Endodermal cell (in vitro differentiated cells): Measurements from ENCODE around the gene BST1. TPM values are rescaled to one million over a fixed set of nuclear protein-coding genes. Genes with fewer than 3 reads are reported as not detected.

Source experiments
- DNase-seq: peaks from one replicate; pipeline ENCODE4 v3.0.0-alpha.2; 2017
- H3K27ac ChIP-seq: 2 replicates; pipeline ENCODE4 v1.5.1; 2013; ENCODE audit warnings: mild to moderate bottlenecking, low read depth, low read length, moderate library complexity
- H3K27me3 ChIP-seq: 2 replicates; pipeline ENCODE4 v1.6.1; 2013; ENCODE audit warnings: mild to moderate bottlenecking, low read length, moderate library complexity; ENCODE audit not compliant: insufficient read depth, control insufficient read depth, poor library complexity, severe bottlenecking
- H3K36me3 ChIP-seq: 2 replicates; pipeline ENCODE4 v1.7.0; 2013; ENCODE audit warnings: mild to moderate bottlenecking, low read length, moderate library complexity; ENCODE audit not compliant: control insufficient read depth, insufficient read depth
- H3K4me1 ChIP-seq: one replicate; pipeline ENCODE4 v1.7.0; 2013; ENCODE audit warnings: low read length; ENCODE audit not compliant: control insufficient read depth, insufficient read depth
- H3K4me3 ChIP-seq: 2 replicates; pipeline ENCODE4 v1.5.1; 2013; ENCODE audit warnings: mild to moderate bottlenecking, low read length, moderate library complexity
- H3K9ac ChIP-seq: 2 replicates; pipeline ENCODE4 v1.6.1; 2013; ENCODE audit warnings: mild to moderate bottlenecking, low read length, moderate library complexity; ENCODE audit not compliant: poor library complexity, severe bottlenecking; ENCODE audit errors: extremely low read depth
- H3K9me3 ChIP-seq: 2 replicates; pipeline ENCODE4 v1.6.1; 2013; ENCODE audit warnings: mild to moderate bottlenecking, low read length, moderate library complexity; ENCODE audit not compliant: control insufficient read depth
- H3K27ac Mint-ChIP-seq: 2 replicates; pipeline ENCODE4 v1.8.0; 2020; ENCODE audit warnings: mixed read lengths
- H3K27me3 Mint-ChIP-seq: 2 replicates; pipeline ENCODE4 v1.8.0; 2021; ENCODE audit warnings: mild to moderate bottlenecking, mixed read lengths; ENCODE audit not compliant: insufficient read depth
- H3K36me3 Mint-ChIP-seq: 2 replicates; pipeline ENCODE4 v1.8.0; 2020; ENCODE audit warnings: low read depth, mixed read lengths
- H3K4me1 Mint-ChIP-seq: 2 replicates; pipeline ENCODE4 v1.8.0; 2020; ENCODE audit warnings: mixed read lengths
- H3K4me3 Mint-ChIP-seq: 2 replicates; pipeline ENCODE4 v1.8.0; 2020; ENCODE audit warnings: mild to moderate bottlenecking, moderate library complexity, mixed read lengths
- H3K9me3 Mint-ChIP-seq: 2 replicates; pipeline ENCODE4 v1.8.0; 2020; ENCODE audit warnings: mild to moderate bottlenecking, mixed read lengths
- CTCF ChIP-seq: fragments of 200-600 bp; sonication (generic); conservative IDR thresholded peaks from 2 replicates; pipeline ENCODE4 v1.5.0; 2021; ENCODE audit warnings: antibody characterized with exemption, mild to moderate bottlenecking
- WGBS, 2 experiments: methylation state at CpG; one replicate each; pipeline versions ENCODE4 v1.1.5 to v1.1.7; 2013; ENCODE audit warnings: missing lambda C conversion rate in 2 of 2, mixed read lengths in 1 of 2; ENCODE audit not compliant: insufficient coverage in 1 of 2, insufficient read length in 1 of 2; 5-methylcytosine and 5-hydroxymethylcytosine counted together
- total RNA-seq, 2 donors: library from RNA; stranded (reverse); fragmentation: NEBNext Ultra II Directional in 1 of 2; extraction: Animal tissue kit (Norgen Biotek cat#: 25700) in 1 of 2; gene quantifications; 2 replicates in 1 of 2; 3 replicates in 1 of 2; pipeline ENCODE4 v1.2.1, GENCODE V29; 2021

The BST1 gene
- total RNA-seq, 2 donors from 2014 or later = 0.44 to 0.53 TPM

- H3K27ac ChIP-seq = no peak overlapping the region
- no peak overlapping the region for H3K27ac Mint-ChIP-seq
- DNase-seq = no peak
- no peak overlapping the region for H3K4me3 ChIP-seq
- H3K9me3 ChIP-seq = no peaks in the 10 kb centered on the region
- H3K9me3 Mint-ChIP-seq = no peaks in the 10 kb centered on the region
- no peaks in the 10 kb centered on the region for H3K27me3 ChIP-seq
- 71 to 86% methylated on average over 4 to 6 of the region's 6 CpGs for WGBS, 2 experiments
- no peak overlapping the region for H3K9ac ChIP-seq
- no peaks in the 10 kb centered on the region for H3K27me3 Mint-ChIP-seq
- no peaks in the 10 kb centered on the region for H3K4me1 Mint-ChIP-seq
- no peaks in the 10 kb centered on the region for H3K36me3 ChIP-seq
- no peaks in the 10 kb centered on the region for H3K4me1 ChIP-seq
- no peak for TF ChIP-seq CTCF
- H3K36me3 Mint-ChIP-seq = no peaks in the 10 kb centered on the region
- H3K4me3 Mint-ChIP-seq = no peak overlapping the region
Measured at GRCh38 chr4:15765910-15766697, 63.2 kb downstream of the BST1 start.

- 90 to 93% methylated on average over 5 to 8 of the region's 8 CpGs for WGBS, 2 experiments
- no peaks in the 10 kb centered on the region for H3K4me1 ChIP-seq
- H3K9me3 Mint-ChIP-seq = no peaks in the 10 kb centered on the region
- H3K36me3 ChIP-seq = no peaks in the 10 kb centered on the region
- H3K36me3 Mint-ChIP-seq = no peaks in the 10 kb centered on the region
- TF ChIP-seq CTCF = no peak
- H3K27me3 ChIP-seq = peaks cover 4% of the 10 kb centered on the region
- H3K27ac Mint-ChIP-seq = no peak overlapping the region
- H3K4me1 Mint-ChIP-seq = no peaks in the 10 kb centered on the region
- no peak overlapping the region for H3K9ac ChIP-seq
- H3K4me3 ChIP-seq = no peak overlapping the region
- no peak overlapping the region for H3K27ac ChIP-seq
- H3K27me3 Mint-ChIP-seq = no peaks in the 10 kb centered on the region
- DNase-seq = no peak
- H3K4me3 Mint-ChIP-seq = no peak overlapping the region
- H3K9me3 ChIP-seq = no peaks in the 10 kb centered on the region
Measured at GRCh38 chr4:15766821-15767220, 64.0 kb downstream of the BST1 start.

GRCh38 chr4:15769202-15769601, 66.3 kb downstream of the BST1 start:
- DNase-seq = no peak
- no peaks in the 10 kb centered on the region for H3K4me1 Mint-ChIP-seq
- H3K9ac ChIP-seq = no peak overlapping the region
- H3K27me3 ChIP-seq = peaks cover 20% of the 10 kb centered on the region
- H3K27ac Mint-ChIP-seq = no peak overlapping the region
- H3K36me3 Mint-ChIP-seq = no peaks in the 10 kb centered on the region
- H3K4me3 Mint-ChIP-seq = no peak overlapping the region
- H3K27ac ChIP-seq = no peak overlapping the region
- no peaks in the 10 kb centered on the region for H3K9me3 Mint-ChIP-seq
- no peak overlapping the region for H3K4me3 ChIP-seq
- 65 to 82% methylated on average over 2 of the region's 2 CpGs for WGBS, 2 experiments
- no peaks in the 10 kb centered on the region for H3K4me1 ChIP-seq
- no peaks in the 10 kb centered on the region for H3K9me3 ChIP-seq
- no peak for TF ChIP-seq CTCF
- no peaks in the 10 kb centered on the region for H3K36me3 ChIP-seq
- peaks cover 13% of the 10 kb centered on the region for H3K27me3 Mint-ChIP-seq
